CD14-positive monocyte (primary cell): ENCODE results near the gene CCDC86. TPM values are rescaled to one million over a fixed set of nuclear protein-coding genes. Genes with fewer than 3 reads are reported as not detected.
A peak's percentile ranks its signal among the peaks of the same experiment; 100 is the strongest.

ENCODE experiments used
- DNase-seq, 3 donors: peaks; one replicate each; pipeline ENCODE4 v3.0.0-alpha.2; 2011 to 2022
- H2AFZ ChIP-seq: 2 replicates; pipeline ENCODE4 v1.6.0; 2012; ENCODE audit warnings: mild to moderate bottlenecking, low read depth, low read length, inconsistent platforms; ENCODE audit not compliant: insufficient read depth, poor library complexity, severe bottlenecking
- H3K27ac ChIP-seq, 2 donors: 1 replicate in 1 of 2; 2 replicates in 1 of 2; pipeline ENCODE4 v1.5.1; 2012 to 2013; ENCODE audit warnings: low read length in 2 of 2, control low read depth in 1 of 2, inconsistent platforms in 1 of 2, low read depth in 1 of 2, mild to moderate bottlenecking in 1 of 2
- H3K27me3 ChIP-seq, 2 donors: one replicate each; pipeline versions ENCODE4 v1.6.0 to v1.6.1; 2011 to 2013; ENCODE audit warnings: low read length in 2 of 2; ENCODE audit not compliant: control insufficient read depth in 2 of 2, insufficient read depth in 2 of 2
- H3K36me3 ChIP-seq, 2 donors: replicated peaks in 1 of 2; 1 replicate in 1 of 2; 2 replicates in 1 of 2; pipeline versions ENCODE4 v1.5.1 to v1.6.1; 2012 to 2013; ENCODE audit warnings: low read length in 2 of 2, control low read depth in 1 of 2, inconsistent platforms in 1 of 2, mild to moderate bottlenecking in 1 of 2; ENCODE audit not compliant: insufficient read depth in 2 of 2, control insufficient read depth in 1 of 2
- H3K4me1 ChIP-seq, 2 donors: 1 replicate in 1 of 2; 2 replicates in 1 of 2; pipeline versions ENCODE4 v1.5.1 to v1.6.1; 2012 to 2013; ENCODE audit warnings: low read length in 2 of 2, control low read depth in 1 of 2, inconsistent platforms in 1 of 2, mild to moderate bottlenecking in 1 of 2, moderate library complexity in 1 of 2; ENCODE audit not compliant: insufficient read depth in 2 of 2, control insufficient read depth in 1 of 2
- H3K4me2 ChIP-seq: replicated peaks from 2 replicates; pipeline ENCODE3; 2012; ENCODE audit warnings: low read length, moderate library complexity, mild to moderate bottlenecking; ENCODE audit not compliant: poor library complexity, severe bottlenecking; ENCODE audit errors: extremely low read depth
- H3K4me3 ChIP-seq, 3 experiments: fragments of 200-600 bp in 1 of 3; sonication (generic) in 1 of 3; replicated peaks in 1 of 3; 1 replicate in 2 of 3; 2 replicates in 1 of 3; pipeline ENCODE4 v1.5.1; 2011 to 2013; ENCODE audit warnings: low read length in 3 of 3, mild to moderate bottlenecking in 3 of 3, control low read depth in 2 of 3, low read depth in 2 of 3, inconsistent platforms in 1 of 3, moderate library complexity in 1 of 3
- H3K79me2 ChIP-seq: 2 replicates; pipeline ENCODE4 v1.6.0; 2012; ENCODE audit warnings: mild to moderate bottlenecking, control low read depth, inconsistent platforms, low read length, moderate library complexity; ENCODE audit not compliant: insufficient read depth
- H3K9ac ChIP-seq: 2 replicates; pipeline ENCODE4 v1.6.0; 2017; ENCODE audit warnings: low read length, mild to moderate bottlenecking; ENCODE audit not compliant: insufficient read depth, poor library complexity, severe bottlenecking
- H3K9me3 ChIP-seq, 2 donors: replicated peaks in 1 of 2; 1 replicate in 1 of 2; 2 replicates in 1 of 2; pipeline versions ENCODE4 v1.5.1 to v1.6.1; 2012 to 2013; ENCODE audit warnings: low read length in 2 of 2, control low read depth in 1 of 2; ENCODE audit not compliant: control insufficient read depth in 1 of 2, insufficient read depth in 1 of 2
- H4K20me1 ChIP-seq: 2 replicates; pipeline ENCODE4 v1.6.0; 2012; ENCODE audit warnings: mild to moderate bottlenecking, low read length, control low read depth, moderate library complexity; ENCODE audit not compliant: insufficient read depth
- H3K27ac Mint-ChIP-seq, 7 donors: one replicate each; pipeline ENCODE4 v1.8.0; 2020; ENCODE audit warnings: mild to moderate bottlenecking in 7 of 7, mixed read lengths in 7 of 7, moderate library complexity in 6 of 7, inconsistent platforms in 2 of 7
- H3K27me3 Mint-ChIP-seq, 3 donors: one replicate each; pipeline ENCODE4 v1.8.0; 2021 to 2022; ENCODE audit warnings: low read depth in 3 of 3, mild to moderate bottlenecking in 3 of 3, mixed read lengths in 3 of 3, moderate library complexity in 3 of 3, inconsistent platforms in 1 of 3
- H3K36me3 Mint-ChIP-seq, 2 donors: one replicate each; pipeline ENCODE4 v1.8.0; 2020; ENCODE audit warnings: mixed read lengths in 2 of 2, inconsistent platforms in 1 of 2, mild to moderate bottlenecking in 1 of 2
- H3K4me1 Mint-ChIP-seq: one replicate; pipeline ENCODE4 v1.8.0; 2020; ENCODE audit warnings: mild to moderate bottlenecking, mixed read lengths
- H3K4me3 Mint-ChIP-seq, 2 donors: one replicate each; pipeline ENCODE4 v1.8.0; 2020; ENCODE audit warnings: mild to moderate bottlenecking in 2 of 2, mixed read lengths in 2 of 2, moderate library complexity in 1 of 2
- H3K9me3 Mint-ChIP-seq, 7 donors: one replicate each; pipeline ENCODE4 v1.8.0; 2020 to 2022; ENCODE audit warnings: mixed read lengths in 7 of 7, mild to moderate bottlenecking in 6 of 7, moderate library complexity in 6 of 7, inconsistent platforms in 2 of 7
- CTCF ChIP-seq: fragments of 200-600 bp; IDR thresholded peaks from one replicate; pipeline ENCODE4 v1.8.0; 2022; ENCODE audit warnings: antibody characterized with exemption, mild to moderate bottlenecking
- WGBS: methylation state at CpG from one replicate; pipeline ENCODE4 v1.1.5; 2013; ENCODE audit warnings: missing lambda C conversion rate; ENCODE audit not compliant: insufficient coverage; 5-methylcytosine and 5-hydroxymethylcytosine counted together
- intact Hi-C, 2 donors: fragments of 100-400 bp; cut with micrococcal nuclease; formaldehyde crosslinking; loops; one replicate each; pipeline versions ENCODE4 v1.15.0 to v1.15.1; 2023
- polyA plus RNA-seq, 3 donors: library from polyadenylated mRNA; depleted of rRNA in 1 of 3; unstranded in 2 of 3; stranded (reverse) in 1 of 3; fragments of 300-500 nt in 2 of 3; fragments of >200 nt in 1 of 3; fragmentation: Illumina TruSeq in 2 of 3; gene quantifications; 1 replicate in 2 of 3; 2 replicates in 1 of 3; pipeline ENCODE4 v1.2.3, GENCODE V29; 2012 to 2021

CCDC86 gene
- polyA plus RNA-seq, 3 donors = 7.2 to 10.2 (median 8.3) TPM

GRCh38 chr11:60842668-60843600 is 1.0 kb downstream of the CCDC86 start:
- H3K36me3 Mint-ChIP-seq = peaks cover 18% of the 10 kb centered on the region in 2 donors
- peaks cover 43% of the 10 kb centered on the region for H3K4me1 Mint-ChIP-seq
- peaks cover 0 to 5% (median 0%) of the 10 kb centered on the region in 3 donors for H3K27me3 Mint-ChIP-seq
- no peak for TF ChIP-seq CTCF
- intact Hi-C loops = loop anchor here in 1 of 2 donors (5.0 kb wide), 1 partner anchor 64 kb away; the partner anchor contains the start of gene PRPF19
- peaks cover 6 to 10% of the 10 kb centered on the region in 2 donors for H3K36me3 ChIP-seq
- H3K4me2 ChIP-seq = peak overlapping the region; percentile 95
- H3K4me1 ChIP-seq = peaks cover 33 to 41% of the 10 kb centered on the region in 2 donors
- peaks cover 31% of the 10 kb centered on the region for H3K79me2 ChIP-seq
- H3K9me3 Mint-ChIP-seq = no peaks in the 10 kb centered on the region
- H3K27me3 ChIP-seq = no peaks in the 10 kb centered on the region
- WGBS = 4% methylated on average over 15 of the region's 23 CpGs
- H2AFZ ChIP-seq = peak overlapping the region; percentile 98
- peak overlapping the region; percentile 71 to 91 (median 89) for H3K4me3 ChIP-seq
- H3K4me3 Mint-ChIP-seq = peak overlapping the region; percentile 86 to 90
- H3K9me3 ChIP-seq = no peaks in the 10 kb centered on the region
- H3K9ac ChIP-seq = peak overlapping the region; percentile 78
- peak overlapping the region; percentile 56 to 85 for H3K27ac ChIP-seq
- DNase-seq = peak in 1 of 3 donors; percentile 39
- no peaks in the 10 kb centered on the region for H4K20me1 ChIP-seq
- H3K27ac Mint-ChIP-seq = peak overlapping the region; percentile 68 to 92 (median 86)

- Mint-ChIP-seq H3K27ac (peak overlapping the region in 3 of 7 donors; percentile 21 to 55 (median 24)), H3K9me3 (no peaks in the 10 kb centered on the region), H3K27me3 (peaks cover 0 to 4% (median 0%) of the 10 kb centered on the region in 3 donors), H3K36me3 (peaks cover 29 to 30% of the 10 kb centered on the region in 2 donors), H3K4me1 (peaks cover 49% of the 10 kb centered on the region), H3K4me3 (peak overlapping the region; percentile 32 to 90)
- intact Hi-C loops = loop anchor here in 1 of 2 donors (5.0 kb wide), 1 partner anchor 63 kb away; the partner anchor contains the start of gene PRPF19
- Histone ChIP-seq H3K9me3 (no peaks in the 10 kb centered on the region), H3K27ac (peak overlapping the region in 1 of 2 donors; percentile 10), H3K4me1 (peaks cover 33 to 46% of the 10 kb centered on the region in 2 donors), H3K27me3 (no peaks in the 10 kb centered on the region), H3K36me3 (peaks cover 19 to 20% of the 10 kb centered on the region in 2 donors), H3K79me2 (peaks cover 31% of the 10 kb centered on the region), H4K20me1 (no peaks in the 10 kb centered on the region), H3K4me2 (peak overlapping the region; percentile 95), H3K4me3 (peak overlapping the region in 1 of 3 experiments; percentile 91), H3K9ac (no peak overlapping the region), H2AFZ (no peak overlapping the region)
- no peak for DNase-seq
- TF ChIP-seq CTCF = no peak
- 90% methylated on average over 6 of the region's 10 CpGs for WGBS
These were observed 2.3 kb downstream of the CCDC86 start for GRCh38 chr11:60844045-60844869.
